GM21423 (cell line): ENCODE measurements around the gene CLCN6.

ENCODE experiments used
- ATAC-seq: cut with Tn5 transposase; IDR thresholded peaks from one replicate; pipeline ENCODE4 v1.9.1; 2021; ENCODE audit warnings: mild to moderate bottlenecking, moderate library complexity; ENCODE audit not compliant: unreplicated experiment

Gene CLCN6

GRCh38 chr1:11847667-11848372 lies 41.8 kb downstream of the CLCN6 start, which contains the start of gene NPPA:
NPPA (minus strand) TSS chr1:11847783; CDS start chr1:11847684, 99 bp downstream.
- no peak for ATAC-seq

DNA sequence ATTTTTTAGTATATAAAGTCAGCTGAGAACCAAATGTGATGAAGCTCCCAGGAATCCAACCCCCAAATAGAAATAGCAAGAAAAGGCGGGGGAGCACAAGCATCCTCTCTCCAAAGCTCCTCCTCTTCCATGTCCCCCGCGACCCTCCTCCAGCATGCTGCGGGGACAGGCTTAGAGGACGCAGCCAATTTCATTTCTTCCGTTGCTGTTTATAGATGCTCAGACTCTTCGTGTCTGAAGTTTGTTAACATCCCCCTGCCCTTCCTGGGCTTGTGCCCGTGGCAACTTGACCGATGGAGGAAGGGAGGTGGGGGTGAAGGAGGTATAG lies 42.3 kb downstream of the CLCN6 start:
- no peak for ATAC-seq

DNA sequence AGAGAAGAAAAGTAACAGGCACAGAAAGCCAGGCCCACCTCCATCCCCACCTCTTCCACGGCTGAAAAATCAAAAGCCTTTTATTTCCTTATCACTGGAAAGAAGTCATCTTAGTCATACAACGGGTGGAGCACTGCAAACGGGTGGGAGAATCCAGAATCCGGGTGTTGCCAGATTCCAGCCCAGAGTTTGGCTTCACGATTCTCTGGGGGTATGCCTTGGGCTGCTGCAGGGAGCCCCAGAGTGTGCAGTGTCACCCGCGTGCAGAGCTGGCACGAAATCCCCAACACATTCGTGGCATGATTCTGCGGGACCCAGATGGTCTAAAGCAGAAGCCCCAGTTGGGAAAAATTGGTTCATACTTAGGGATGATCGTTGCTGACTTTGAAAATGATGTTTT lies 44.2 kb downstream of the CLCN6 start:
- ATAC-seq: no peak

GRCh38 chr1:11851180-11851579 lies 45.2 kb downstream of the CLCN6 start:
- ATAC-seq: no peak

DNA sequence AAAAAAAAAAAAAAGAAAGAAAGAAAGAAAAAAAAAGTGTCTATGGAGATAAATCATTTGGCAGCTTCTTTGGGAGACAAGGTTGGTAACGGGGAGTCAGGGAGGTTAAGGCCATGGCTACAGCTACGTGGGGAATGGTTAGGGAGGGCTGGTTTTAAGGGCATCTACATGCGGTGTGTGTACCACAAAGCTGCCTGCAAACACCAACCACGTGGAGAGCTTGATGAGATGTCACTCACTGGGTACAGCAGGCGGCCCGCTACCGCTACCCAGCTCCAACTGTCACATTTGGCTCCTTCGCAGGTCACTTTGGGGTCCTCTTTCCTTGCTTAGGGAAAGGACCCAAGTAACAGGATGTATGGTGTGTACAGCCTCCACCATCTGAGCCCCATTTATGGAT lies 48.5 kb downstream of the CLCN6 start:
- ATAC-seq: no peak

GRCh38 chr1:11855430-11855829 lies 49.4 kb downstream of the CLCN6 start:
- ATAC-seq: no peak

DNA sequence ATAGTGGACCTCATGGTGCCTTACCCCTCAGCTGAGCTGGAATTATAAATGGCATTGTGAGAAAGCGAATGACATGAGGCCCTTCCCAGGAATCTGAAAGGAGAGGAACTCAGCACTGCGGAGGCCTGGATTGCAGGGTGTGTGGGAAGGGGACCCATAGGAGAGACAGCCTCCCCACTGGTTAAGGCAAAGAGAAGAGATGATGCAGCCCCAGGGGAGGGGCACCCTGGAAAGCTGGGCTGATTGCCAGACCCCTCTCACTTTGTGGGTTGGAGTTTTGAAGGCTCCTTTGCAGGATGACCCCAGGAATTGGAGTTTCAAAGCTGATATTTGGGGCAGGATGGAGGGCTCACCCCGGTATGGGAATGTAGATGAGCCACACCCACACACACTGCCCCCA lies 50.7 kb downstream of the CLCN6 start:
- ATAC-seq: no peak

DNA sequence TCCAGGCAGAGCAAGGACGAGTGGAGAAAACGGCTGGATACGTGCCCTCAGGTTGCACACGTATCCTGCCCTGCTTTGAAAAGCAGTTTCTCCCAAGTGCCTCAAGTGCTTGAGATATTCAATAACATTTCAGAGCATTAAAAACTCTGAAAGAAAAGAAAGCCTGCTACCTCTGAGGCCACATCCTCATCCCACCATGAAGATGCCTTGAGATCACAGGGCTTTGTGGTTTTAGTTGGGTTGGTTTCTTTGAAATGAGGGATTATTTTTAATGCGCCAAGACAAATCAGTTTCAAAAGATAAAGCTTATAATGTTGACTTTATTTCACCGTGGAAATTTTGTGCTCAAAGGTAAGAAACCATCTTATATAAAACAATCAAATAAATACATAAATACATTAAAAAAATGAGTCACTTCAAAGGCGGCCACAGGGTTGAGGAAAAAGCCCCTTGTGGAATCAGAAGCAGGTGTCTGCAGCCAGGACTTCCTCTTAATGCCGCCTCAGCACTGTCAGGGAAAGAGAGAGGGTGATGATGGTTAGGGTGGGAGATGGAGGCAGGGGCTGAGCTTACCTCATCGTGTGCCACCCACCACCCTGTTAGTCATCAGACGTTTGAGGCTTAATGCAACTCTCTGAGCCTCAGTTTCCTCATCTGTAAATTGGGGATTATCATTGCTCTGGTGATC lies 51.3 kb downstream of the CLCN6 start:
- ATAC-seq: no peak

DNA sequence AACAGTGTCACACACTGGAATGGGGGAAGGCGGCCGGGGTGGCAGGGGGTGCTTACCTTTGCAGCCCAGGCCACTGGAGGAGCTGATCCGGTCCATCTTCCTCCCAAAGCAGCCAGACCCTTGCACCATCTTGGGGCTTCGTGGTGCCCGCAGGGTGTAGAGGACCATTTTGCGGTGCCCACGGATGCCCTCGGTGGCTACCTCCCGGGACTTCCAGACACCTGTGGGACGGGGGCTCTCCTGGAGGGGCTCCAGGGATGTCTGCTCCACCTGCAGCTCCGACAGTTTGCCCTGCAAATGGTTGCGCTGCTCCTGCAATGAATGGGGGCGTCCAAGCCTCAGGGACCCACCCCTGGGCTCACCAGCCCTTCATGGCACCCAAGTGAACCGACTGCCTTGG lies 52.2 kb downstream of the CLCN6 start:
- no peak for ATAC-seq

DNA sequence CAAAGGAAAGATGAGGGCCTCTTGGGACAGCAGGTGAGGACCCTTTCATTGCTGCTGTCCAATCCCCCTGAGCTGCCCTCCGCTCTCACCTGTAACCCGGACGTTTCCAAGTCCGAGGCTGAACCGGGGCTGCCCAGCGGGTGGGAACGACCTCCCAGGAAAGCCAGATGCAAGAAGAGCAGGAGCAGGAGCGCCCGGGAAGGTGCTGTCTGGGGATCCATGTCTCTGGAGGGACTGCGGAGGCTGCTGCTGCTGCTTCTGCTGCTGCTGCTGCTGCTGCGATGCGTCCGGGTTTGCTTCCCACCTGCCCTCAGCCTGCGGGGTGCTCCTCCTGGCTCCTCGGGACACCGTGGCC lies 52.6 kb downstream of the CLCN6 start, which contains the start of gene NPPB:
Gene NPPB, minus strand, starts transcription at position 333 of the 355 bp plus-strand sequence. Its CDS starts 112 bp downstream, at position 221.
- ATAC-seq: no peak

DNA sequence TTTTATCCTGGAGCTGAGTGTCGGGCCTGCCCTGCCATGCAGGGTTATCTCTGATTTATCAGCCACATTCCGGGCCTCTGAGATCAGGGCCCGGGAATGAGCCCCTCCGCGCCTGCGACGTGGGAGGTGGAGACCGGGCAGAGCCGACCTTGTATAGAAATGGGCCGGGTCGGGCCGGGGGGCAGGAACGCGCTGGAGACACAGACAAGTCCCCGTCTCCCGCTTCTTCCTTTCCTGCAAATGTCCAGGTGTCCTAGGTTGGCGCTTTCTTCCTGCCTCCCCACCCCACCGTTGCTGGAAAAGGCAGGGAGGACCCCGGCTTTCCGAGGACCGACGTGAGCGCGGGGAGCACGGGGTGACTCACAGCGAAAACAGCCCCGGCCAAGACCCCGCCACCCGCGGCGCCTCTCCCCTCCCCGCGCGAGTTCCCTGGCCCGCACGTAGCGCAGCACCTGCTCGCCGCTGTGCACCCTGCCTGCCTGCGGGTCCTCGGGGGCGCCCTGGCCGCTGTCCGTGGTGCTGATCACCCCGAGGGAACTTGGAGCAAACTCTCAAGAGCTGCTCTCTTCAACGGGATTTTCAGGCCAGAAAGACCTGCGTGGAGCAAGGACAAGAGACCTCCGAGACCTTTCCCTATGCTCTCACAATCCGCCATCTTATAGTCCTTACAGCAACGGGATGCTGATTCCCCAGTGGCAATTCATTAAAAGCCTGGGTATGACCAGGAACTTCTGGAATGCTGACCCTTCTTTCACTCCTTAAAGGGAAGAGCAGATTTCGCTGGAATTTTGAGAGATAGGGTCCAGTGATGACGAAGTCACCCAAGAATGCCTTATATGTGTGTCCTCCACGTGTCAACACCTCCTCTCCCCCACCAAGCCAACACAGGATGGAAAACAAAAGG lies 53.2 kb downstream of the CLCN6 start:
- no peak for ATAC-seq

- ATAC-seq: no peak
Observed at GRCh38 chr1:11860083-11860482, 54.1 kb downstream of the CLCN6 start.

- ATAC-seq: no peak
Observed at GRCh38 chr1:11860587-11860986, 54.6 kb downstream of the CLCN6 start.

- no peak for ATAC-seq
Observed at GRCh38 chr1:11862890-11863289, 56.9 kb downstream of the CLCN6 start.

DNA sequence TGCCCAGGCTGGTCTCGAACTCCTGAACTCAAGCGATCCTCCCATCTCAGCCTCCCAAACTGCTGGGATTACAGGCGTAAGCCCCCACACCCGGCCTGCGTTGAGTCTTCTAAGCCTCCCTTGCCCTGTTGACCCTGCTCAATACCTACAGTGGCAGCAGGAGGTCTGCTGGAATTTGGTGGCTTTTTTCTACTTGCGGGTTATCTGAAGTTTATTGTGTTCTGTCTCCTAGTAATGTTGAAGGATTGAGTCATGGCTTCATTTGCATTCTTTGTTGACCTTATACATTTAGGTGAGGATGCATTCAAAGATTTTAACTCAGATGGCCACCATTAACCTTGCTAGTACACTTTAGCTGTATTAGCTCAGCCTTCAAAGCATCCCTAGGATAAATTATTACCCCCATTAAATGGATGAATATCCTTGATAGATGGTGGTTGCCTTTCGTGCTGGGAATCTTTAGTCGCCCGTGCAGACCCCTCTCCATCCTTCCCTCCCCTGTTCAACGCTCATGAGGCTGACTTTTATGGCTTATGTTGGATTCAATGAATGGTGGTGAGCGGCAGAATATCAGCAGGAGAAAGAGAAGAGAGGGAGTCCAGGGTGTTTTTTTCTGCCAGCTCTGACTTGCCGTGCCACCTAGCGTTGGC lies 62.5 kb downstream of the CLCN6 start:
- no peak for ATAC-seq

GRCh38 chr1:11869104-11869503 lies 63.1 kb downstream of the CLCN6 start:
- ATAC-seq: no peak

- ATAC-seq: no peak
Observed at GRCh38 chr1:11869650-11870207, 63.7 kb downstream of the CLCN6 start.

DNA sequence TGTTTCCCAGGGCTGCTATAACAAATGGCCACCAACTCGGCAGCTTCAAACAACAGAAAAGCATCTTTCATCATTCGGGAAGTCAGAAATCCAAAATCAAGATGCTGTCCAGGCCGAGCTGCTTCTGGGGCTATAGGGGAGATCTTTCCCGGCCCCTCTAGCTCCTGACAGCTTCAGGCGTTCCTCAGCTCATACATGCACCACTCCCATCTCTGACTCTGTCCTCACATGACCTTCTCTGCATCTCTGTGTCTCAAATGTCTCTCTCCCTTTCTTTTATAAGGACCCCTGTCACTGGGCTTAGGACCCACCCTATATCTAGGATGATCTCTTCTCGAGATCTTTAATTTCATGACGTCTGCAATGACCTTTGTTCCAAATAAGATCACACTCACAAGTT lies 66.6 kb downstream of the CLCN6 start:
- no peak for ATAC-seq

DNA sequence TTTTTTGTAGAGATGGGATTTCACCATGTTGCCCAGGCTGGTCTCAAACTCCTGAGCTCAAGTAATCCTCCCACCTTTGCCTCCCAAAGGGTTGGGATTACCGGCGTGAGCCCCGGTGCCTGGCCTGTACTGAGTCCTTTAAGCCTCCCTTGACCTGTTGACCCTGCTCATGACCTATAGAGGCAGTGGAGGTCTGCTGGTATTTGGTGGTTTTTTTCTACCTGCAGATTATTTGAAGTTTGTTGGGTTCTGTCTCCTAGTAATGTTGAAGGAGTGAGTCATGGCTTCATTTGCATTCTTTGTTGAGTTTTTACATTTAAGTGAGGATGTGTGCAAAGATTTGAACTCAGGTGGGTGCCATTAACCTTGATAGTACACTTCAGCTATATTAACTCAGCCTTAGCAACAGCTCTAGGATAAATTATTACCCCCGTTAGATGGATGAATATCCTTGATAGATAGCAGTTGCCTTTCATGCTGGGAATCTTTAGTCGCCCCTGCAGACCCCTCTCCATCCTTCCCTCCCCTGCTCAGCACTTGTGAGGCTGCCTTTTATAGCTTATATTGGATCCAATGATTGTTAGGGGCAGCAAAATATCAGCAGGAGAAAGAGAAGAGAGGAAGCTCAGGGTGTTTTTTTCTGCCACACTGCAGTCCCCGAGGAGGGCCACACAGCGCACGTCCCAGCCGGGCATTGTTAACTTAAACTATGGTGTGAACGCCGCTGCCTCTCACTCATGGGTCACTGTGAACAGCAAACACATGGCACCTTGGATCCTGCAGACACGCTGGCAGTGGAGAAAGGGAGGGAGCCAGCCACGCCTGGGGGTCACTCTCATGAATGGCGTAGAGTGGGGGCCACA lies 67.6 kb downstream of the CLCN6 start:
- ATAC-seq: no peak

DNA sequence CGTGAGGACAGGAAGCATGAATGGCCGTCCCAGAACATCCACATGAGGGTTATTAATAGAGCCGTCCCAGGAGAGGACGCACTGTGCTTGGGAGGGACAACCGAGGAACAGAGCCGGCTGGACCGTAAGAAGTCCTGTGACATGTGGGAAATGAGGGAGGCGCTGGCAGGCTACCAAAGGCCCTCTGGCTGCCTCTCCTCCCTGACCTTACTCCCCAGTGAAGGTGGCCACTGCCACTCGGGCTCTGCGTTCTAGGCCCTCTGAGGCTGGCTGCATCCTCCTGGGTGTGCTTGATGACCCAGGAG lies 68.2 kb downstream of the CLCN6 start:
- no peak for ATAC-seq
